ENCODE results near the gene LHX3.

Gene LHX3

DNA sequence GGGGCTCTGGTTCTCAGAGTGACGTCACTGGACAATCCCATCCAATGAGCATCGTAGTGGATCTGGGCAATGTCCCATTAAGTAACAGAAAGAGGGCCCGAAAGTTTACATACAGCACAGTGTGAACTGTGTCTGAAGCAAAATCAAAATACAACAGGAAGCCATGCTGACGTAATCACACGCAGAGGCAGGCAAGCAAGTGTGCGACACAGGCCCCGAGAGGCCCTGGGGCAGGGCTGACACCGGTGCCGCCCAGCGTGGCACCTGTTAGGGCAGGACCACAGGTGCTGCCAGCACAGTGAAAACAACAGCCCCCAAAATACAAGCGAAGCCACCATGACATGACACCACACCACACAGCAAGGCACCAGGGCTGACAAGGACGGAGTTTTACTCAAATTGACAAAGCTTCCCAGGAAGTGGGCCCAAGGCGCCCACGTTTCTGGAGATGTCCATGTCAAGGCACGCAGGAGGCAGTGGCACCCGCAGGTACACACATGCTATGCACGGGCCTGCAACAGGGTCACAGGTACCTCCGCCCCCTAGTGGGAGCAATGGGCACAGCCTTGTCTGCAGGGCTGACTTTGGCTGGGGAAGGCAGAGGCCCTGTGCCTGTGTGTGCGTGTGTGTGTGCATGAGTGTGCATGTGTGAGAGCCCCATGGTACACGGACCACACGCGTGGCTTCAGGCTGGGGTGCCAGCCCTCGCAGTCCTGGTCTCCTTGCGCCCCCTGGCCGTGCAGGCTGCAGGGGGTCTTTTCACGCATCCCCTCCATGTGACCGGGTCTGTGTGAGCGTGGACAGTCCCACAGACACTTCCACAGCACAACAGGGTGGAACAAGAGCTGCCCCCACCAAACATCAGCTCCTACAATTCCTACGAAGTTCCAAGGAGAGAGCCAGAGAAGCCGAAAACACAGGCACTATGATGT, 21.1 kb upstream of the LHX3 start:
- peak; percentile 83 for DNase-seq

DNA sequence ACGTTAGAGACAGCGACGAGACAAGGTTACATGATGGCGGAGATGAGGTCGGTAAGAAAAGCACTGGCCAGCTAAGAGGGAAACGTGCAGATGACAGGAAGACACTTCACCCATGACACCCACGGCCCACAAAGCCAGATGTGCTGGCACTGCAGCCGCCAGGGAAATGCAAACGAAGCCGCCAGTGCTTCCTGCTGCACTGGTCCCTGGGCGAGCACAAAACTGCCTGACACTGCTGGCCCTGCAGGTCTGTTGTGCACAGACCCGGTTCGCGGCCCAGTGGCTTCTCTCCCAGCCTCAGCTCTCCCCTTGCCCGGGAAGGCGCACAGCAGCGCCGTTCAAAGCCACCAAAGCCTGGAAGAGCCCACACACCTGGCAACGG, 20.4 kb upstream of the LHX3 start:
- no peak for DNase-seq

DNA sequence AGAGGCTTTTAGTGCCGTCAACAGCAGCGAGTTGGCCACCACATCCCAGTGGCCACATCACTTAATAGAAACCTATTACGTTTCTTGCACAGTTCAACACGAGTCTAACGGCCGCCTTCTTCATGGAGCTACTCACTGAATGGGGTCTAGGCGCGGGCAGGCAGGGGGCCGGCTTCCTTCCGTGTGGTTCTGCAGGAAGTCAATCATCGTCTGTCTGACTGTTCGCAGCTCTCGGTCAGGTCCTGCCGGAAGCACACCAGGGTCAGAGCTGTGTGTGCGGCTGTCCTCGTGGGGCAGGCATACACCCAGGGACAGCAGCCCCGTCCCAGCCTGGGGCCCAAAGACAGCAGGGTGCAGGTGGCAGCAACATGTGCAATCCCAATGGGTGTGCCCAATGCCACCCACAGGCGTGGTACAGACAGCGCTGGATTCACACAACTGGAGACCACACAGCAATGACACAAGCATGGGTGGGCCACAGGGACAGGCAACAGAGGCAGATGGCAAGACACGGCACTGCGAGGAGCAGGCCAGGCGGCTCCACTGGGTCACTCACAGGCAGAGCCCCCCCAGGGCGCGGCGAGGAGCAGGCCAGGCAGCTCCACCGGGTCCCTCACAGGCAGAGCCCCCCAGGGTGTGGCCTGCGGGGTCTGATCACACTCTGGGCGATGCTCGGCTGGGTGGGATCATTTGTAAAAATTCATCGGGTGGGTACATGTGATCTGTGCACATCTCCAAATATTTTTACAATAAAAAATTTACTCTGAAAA, 19.1 kb upstream of the LHX3 start:
- DNase-seq = no peak

DNA sequence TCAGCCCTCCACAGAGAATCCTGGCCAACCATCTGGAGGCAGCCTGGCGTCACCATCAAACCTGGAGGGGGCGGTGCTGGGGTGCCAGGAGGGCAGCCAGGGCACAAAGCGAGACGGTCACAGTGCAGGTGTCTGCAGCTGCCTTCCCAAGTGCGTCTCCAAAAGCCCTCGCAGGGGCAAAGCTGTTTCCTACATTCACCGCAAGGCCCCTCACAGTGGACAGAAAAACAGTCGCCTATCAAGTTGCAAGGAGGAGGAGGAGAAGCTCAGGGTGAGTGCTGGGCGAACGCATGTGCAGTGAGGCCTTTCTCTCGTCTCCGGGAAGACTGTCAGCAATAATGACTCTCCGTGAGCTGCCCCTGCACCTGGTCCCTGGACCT, 18.0 kb upstream of the LHX3 start:
- no peak for DNase-seq

DNA sequence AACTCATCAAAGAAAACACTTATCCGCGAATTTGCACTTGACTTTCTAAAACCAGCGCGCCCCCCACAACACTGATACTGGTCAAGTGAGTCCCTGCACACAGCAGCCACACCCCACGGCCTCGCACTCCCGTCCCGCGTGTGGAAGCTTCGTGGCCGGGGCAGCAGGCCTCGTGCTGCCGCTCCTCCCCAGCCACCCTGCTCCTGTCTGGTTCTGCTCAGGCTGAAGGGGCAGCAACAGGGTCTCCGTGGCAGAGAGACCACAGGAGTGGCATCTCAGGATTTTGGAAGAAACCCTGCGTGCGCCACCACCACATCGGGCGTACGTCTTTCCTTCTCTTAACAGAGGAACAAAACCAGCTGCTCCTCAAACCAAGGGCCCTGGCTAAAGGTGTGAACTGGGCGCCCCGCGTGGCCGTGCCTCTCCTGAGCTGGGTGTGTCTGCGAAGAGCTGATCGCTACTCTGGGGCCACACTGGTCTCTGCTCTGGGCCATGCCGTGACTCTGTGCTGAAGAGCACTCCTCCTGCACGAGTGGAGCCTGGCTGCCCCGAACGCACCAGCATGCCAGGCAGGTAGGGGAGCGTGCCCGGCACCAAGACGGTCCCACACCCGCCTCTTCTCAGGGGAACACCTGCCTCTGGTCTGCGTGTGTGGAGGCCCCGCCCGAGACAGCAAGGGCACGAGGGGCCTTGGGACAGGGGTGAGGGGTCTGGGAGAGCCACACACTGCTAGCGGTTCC, 17.4 kb upstream of the LHX3 start:
- no peak for DNase-seq

DNA sequence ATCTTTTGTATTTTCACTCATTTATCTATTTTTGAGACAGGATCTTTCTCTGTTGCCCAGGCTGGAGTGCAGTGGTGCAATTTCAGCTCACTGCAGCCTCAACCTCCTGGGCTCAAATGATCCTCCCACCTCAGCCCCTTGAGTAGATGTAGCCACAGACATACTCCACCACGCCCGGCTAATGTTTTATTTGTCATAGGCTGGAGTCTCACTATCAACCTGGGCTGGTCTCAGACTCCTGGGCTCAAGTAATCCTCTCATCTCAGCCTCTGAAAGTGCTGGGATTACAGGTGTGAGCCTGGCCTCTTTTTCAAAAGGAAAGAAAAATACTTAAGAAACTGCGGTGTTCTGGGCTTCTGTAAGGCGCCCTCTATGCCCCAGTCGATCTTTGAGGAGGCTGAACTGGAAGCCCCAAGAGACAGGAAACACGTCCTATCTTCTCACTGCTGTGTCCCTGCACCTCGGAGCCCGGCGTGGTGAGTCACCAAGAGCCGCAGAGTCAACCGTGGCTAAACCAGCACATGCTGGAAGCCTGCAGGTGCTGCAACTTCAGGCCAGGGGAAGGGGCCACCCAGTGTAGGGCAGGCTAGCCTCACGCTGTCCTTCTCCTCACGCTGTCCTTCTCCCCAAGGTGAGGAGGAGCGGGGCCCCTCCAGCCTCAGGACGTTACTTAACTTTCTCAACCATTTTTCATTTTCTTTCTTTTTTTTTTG, 15.2 kb upstream of the LHX3 start:
- DNase-seq = no peak

DNA sequence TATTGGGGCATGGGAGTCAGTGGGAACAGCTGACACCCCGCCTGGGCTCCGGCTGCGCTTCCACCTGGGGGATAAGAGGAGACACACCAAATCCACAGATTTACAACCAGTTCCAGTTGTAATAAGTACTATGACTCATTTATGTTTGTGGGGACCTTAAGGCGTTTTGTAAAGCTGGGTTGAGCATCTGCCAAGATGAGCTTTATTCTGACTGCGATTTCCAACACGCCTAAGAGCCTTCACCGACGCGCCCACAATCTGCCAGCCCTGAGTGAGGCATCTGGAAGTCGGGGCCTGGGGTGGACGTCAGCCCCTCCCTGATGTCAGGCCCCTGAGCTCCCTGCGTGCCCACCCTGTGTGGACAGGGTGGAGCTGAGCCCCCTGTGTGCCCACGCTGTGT, 14.3 kb upstream of the LHX3 start:
- no peak for DNase-seq

DNA sequence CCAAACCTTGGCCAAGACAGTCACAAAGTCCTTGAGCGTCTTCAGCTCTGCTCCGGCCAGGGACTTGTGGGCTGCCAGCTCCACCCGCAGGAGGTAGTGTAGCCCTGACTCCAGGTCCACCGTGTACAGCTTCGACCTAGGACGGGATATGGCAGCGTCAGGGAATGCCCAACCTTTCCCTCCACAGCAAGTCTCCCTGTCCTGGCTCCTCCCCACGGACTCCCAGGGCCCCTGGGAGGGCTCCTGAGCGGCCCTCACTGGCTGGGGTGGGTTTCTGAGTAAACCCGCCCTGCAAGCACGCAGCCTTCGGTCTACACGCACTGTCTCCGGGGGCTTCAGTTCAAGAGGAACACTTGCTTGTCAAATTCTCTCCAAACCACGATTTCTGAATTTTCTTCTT, 13.7 kb upstream of the LHX3 start:
- no peak for DNase-seq

DNA sequence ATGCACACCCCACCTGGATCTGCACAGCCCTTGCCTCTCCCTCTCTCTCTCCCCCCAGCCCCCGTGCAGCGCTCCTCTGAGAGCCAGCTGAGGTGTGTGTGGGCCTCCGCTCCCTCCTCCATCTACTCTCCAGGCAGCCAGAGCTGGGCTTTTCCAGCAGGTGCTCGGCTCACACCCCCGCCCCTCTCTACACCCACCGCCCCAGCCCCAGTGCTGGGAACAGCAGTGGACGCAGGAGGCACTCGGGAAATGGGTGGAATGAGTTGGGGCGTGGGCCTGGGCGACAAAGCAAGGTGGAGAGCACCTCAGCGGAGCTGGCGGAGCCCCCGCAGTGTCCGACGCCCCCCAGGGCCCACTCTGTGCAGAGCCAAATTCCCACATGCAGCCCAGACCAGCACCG, 13.3 kb upstream of the LHX3 start:
- DNase-seq = no peak

DNA sequence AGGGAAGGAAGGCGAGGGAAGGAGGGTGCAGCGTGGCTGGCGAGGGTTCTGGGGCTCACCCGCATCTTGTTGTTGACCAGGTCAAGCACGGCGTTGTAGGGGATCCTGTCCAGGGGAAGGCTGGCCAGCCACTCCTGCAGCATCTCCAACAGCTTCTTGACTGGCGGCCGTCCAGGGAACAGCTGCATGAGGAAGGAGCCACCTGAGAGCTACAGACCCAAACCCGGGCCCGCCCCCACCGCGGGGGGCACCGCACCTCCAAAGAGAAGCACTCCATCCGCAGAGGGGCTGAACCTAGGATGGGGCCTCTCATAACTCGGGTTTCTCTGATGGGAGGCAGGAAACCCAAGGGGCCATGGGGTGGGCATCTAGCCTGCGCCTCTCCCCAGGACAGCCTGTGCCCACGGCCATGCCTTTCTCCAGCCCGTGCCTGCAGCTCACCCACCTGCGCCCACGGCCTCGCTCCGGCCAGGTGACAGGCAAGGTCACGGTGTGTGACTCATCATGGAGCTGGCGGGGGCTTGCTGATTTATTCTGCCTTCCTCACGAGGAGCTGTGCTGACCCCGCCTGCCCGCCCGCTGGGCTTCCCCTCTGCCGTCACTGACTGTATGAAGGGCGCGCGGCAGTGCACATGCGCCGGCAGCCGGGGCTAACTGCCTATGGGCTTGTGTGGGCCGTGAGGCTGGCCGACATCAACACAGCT, 11.8 kb upstream of the LHX3 start:
- DNase-seq = no peak

DNA sequence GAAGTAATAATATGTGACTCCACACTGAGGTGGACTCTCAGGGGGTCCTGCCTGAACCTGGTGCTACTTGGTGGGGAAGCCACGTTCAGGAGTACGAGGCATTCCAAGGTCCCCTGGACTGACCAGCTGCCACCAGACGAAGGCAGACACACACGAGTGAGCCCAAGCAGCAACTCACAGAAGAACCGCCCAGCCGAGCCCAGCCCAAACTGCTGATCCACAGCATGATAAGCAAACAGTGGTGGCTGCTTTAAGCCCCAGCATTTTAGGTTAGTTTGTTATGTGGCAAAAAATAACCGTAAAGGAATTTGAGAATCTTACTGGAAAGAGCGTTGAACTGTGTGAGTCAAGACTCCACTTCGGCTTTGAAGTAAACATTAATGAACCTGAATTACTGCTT, 8.8 kb upstream of the LHX3 start:
- DNase-seq = no peak

DNA sequence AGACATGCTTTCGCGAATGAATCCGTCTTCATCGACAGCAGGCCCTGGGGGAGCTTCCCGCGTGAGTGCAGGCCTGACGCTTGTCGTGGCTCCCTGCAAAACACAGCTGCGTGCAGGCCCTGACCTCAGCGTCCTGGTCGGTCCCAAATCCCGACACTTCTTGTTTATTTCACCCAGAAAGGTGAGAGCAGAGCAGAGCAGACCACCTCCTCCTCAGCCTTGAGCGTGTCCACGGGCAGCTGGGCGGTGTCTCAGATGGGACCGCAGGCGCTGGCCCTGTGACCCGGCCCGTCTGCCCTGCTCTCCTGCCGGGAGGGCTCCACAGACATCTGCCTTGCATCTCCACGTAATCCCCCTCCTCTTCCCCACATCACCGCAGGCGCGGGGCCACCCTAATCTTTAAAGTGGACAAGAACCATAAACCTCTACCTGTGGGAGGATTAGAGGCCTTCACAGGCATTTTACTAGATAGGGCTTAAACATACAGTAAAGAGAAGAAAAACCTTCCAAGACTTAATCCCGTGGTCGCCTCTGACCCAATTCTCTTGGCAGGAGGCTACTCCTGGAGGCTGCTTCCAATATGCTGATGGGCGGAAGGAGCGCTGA, 7.5 kb upstream of the LHX3 start:
- no peak for DNase-seq

DNA sequence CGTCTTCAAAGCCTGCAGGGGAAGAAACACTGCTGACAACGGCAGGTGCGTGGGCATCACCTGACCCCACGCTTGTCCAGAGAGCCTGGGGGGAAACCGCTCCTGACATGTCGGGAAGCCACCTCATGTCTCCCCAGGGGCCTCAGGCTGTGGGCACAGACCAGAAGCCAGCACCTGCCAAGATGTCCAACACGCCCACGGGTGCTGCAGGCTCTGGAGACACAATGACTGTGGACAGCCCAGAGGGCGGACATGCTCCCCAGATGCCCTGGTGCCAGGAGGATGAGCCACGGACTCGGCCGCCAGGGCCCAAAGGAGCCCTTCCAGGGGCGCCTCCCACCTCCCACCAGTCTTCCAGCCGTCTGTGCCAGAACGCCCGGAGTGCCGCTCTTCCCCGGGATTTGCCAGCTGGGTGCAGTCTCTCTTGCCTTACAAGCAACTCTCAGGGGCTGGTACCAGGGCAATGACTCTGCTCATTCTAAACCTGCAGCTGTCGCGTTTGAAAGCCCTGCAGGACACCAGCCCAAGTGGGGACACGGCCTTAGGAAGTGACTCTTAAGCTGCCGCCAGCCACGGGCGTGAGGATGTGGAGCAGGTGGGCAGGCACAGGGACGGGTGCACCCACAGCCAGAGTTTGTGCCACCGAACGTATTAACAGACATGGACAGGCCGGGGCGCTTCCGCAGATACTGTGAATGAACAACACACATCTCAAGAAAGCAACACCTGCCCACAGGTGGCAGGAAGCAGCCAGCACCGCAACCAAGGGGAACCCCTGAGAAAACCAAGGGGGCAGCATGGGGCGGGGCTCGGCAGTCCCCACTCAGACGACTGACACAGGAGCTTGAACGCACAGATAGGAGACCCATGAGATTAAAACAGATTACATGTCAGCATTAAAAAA, 6.8 kb upstream of the LHX3 start:
- no peak for DNase-seq

DNA sequence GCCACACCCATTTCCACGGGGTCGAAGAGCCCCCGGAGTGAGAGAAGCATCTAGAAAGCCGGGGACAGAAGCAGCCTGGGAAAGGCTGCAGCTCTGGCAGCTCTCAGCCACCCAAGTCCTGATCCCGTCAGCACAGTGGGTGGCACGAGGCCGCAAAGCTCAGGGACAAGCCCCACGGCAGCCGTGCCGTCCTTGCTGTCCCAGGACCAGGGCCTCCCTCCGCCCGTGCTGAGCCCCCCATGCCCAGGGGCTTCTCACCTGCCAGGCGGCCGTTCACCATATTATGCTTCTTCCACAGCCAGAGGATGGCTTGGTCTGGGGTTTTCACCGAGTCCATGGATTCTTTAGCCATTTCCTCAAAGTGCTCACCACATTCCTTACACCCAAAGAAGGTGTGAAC, 6.1 kb upstream of the LHX3 start:
- DNase-seq = no peak

DNA sequence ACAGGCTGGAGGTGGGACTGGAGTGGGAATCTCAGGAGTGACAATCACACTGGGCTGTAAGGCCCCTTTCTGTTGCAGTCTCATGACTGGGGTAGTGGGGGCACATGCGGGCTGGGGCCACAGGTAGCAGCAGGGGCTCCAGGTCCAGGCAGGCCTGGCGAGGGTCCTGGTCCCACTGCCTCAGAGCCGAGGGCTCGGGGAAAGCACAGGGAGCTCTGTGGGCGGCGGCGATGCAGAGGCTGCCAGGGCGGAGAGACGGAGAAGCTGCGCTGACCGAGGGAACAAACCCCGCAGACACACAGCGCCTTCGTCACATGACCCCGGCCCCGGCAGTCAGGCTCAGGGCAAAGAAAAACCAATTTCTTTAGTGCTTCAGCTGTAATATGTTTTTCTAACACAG, 5.3 kb upstream of the LHX3 start:
- DNase-seq = no peak

DNA sequence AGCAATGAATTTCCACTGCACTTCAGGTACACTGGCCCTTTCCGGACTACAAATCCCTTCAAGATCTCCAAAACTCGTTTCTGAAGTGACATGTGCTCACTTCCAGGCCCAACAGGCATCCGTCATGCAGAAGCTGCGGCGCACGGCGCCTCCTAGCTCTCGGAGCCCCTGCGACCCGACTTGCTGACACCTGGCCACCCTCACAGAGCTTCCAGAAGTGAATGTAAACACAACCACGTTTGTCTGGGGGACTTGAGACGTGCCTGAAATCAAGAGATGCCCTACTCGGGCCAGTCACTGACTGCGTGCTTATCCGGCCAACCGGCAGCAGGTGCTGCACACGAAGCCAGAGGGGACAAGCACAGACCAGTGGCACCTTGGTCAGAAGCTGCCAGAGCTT, 4.9 kb upstream of the LHX3 start:
- DNase-seq = no peak

DNA sequence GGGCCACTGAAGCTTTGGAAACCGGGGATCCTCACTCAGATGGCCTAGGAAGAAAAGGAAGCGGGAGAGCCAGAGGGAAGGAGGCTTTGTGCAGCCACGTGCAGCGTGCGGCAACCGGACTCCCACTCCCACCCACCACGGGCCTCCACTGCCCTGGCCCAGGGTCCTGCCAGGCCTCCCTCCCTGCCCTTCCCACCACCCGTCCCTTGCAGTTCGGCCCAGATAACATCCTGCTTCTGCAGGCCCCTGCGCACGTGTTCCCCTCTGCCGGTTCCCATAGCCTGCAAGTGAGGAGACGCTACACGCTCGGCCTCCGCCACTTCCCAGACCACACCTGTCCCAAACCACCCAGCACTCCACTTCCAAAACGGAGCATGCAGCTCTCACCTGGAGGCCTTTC, 4.3 kb upstream of the LHX3 start:
- DNase-seq = no peak

DNA sequence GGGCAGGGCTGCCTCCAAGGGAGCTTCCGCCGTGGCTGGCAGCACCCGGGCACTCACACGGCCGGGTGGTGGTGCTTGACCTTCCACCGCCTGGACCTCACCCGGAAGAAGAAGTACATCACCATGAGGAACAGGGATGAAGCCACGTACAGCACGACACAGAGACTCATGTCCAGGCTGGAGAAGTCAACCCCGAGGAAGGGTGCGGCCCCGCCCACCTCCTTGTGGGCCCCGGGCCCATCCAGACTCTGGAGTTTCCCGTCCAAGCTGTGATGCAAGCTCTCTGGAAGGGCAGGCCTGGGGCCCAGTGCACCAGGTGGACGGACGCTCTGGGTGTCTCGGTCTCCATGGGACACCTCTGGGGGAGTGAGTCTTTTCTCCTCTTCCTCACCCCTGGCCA, 3.7 kb upstream of the LHX3 start:
- DNase-seq = no peak

DNA sequence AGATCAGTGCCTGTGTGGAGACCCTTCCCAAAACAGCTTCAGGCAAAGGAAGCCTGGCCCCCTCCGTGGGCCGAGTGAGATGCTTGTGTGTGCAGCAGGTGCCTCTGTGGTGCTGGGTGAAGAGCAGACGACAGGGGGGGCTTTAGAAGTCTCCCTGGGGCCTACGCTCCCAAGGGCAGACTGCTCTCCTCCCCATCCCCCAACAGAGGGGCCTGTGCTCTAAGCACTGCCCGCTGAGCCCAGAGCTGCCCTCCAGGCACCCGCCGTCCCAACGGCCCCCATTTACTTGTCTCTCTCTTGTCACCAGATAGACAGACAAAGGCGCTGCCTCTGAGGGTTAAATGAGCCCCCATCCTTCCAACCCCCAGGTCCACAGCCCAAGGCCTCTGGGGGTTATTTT, 2.7 kb upstream of the LHX3 start:
- no peak for DNase-seq

DNA sequence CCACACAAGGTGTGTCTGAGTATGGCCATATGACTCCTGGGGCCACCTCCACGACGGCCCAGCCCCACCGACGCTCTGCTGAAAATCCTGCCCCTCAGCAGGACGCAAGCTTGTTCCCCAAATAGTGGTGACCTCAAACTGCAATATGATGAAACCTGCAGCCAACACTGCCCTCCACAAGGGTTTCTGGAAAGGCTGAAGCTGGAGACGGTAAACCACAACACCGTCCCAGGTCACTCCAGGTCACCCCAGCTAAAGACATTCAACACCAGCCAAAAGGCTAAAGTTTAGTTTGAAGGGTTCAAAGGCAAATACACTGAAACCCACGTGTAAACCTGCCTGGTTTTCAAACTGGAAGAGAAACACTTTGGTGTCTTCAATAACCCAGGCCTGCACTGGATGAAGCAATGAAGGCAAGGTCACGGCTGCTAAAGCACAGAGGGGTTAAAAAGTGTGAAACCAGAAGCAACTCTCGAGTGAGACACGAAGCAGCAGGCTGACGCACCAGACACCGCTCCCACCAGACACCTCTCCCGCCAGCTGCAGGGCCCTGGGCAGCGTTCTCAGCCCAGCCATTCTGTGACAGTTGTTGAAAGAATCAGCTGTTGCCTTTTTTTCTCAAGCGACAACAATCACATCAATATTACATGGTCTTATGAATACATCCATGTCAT, 1.8 kb upstream of the LHX3 start:
- no peak for DNase-seq

DNA sequence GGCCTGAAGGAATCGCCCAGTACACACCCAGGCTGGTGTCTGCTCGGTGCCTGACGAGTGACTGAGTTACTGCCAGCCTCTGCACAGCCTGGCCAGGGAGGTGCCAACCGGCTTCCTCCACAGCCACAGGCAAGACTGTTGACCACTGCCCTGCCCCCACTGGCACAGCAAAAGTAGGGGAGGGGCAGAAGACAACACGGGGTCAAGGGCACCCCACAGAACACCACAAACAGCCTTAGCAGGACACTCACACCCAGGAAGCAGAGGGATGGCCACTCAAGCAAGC, 722 bp upstream of the LHX3 start:
- DNase-seq = no peak
